ENCODE results near the gene MEMO1. TPM values are rescaled to one million over a fixed set of nuclear protein-coding genes. Genes with fewer than 3 reads are reported as not detected.

MEMO1 gene
- total RNA-seq, 1 experiment from 2014 or later: 66.0 TPM

DNA sequence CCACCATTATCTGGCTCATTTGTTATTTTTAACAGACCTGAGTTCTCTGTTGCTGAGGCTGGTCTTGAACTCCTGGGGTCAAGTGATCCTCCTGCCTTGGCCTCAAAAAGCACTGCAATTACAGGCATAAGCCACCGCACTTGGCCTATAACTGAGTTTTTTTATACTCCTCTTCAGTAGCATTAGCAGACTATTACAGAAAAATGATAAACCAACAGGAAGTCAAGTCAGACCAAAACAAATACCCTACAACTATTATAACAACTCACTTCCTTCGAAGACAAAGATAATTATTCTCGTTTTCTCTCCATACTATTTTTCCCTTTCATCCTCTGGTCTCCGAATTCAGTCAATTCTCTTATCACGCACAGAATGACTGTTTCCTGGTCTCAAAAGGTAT, 78.2 kb downstream of the MEMO1 start:
- BruUV-seq (replicated peaks): no TSS peak
- POLR2A ChIA-PET (ENCODE audit: low non-redundant PET): no interaction called here
- CTCF ChIA-PET: no interaction called here

DNA sequence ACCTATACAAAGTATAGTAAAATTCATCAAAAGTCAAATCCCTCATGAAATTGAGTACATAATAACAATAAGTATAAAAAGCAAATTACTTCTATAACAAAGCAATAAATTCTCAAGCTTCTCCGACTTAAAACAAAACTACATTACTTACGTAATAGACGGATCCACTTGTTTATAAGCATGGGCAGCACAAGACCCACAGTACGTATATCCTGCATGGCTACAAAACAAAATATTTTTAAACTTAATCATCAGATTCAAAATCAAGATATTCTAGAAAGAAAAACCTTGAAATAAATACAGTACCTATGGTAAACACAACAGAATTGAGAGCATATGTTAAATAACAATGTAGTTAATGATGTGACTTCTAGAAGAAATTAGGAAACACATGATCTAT, 78.9 kb downstream of the MEMO1 start:
- Histone ChIP-seq H3K4me1 (ENCODE audit: insufficient read depth, low read length, poor library complexity, severe bottlenecking) (no peaks in the 10 kb centered on the region), H3K27me3 (replicated peaks; ENCODE audit: insufficient read depth, low read depth, low read length, poor library complexity) (no peaks in the 10 kb centered on the region), H3K36me3 (ENCODE audit: insufficient read depth, low read length, poor library complexity, severe bottlenecking) (no peaks in the 10 kb centered on the region), H3K27ac (ENCODE audit: low read depth, low read length, poor library complexity, severe bottlenecking) (no peak overlapping the region), H3K9me3 (ENCODE audit: low read depth, low read length, poor library complexity, severe bottlenecking) (no peaks in the 10 kb centered on the region), H3K4me3 (ENCODE audit: low read depth, low read length, poor library complexity, severe bottlenecking) (no peak overlapping the region)
- TF ChIP-seq, protein P1, sequence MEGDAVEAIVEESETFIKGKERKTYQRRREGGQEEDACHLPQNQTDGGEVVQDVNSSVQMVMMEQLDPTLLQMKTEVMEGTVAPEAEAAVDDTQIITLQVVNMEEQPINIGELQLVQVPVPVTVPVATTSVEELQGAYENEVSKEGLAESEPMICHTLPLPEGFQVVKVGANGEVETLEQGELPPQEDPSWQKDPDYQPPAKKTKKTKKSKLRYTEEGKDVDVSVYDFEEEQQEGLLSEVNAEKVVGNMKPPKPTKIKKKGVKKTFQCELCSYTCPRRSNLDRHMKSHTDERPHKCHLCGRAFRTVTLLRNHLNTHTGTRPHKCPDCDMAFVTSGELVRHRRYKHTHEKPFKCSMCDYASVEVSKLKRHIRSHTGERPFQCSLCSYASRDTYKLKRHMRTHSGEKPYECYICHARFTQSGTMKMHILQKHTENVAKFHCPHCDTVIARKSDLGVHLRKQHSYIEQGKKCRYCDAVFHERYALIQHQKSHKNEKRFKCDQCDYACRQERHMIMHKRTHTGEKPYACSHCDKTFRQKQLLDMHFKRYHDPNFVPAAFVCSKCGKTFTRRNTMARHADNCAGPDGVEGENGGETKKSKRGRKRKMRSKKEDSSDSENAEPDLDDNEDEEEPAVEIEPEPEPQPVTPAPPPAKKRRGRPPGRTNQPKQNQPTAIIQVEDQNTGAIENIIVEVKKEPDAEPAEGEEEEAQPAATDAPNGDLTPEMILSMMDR (conservative IDR thresholded peaks at IDR 0.05; ENCODE audit: low read depth, low read length): no peak
- no peak for TF ChIP-seq EZH2 (IDR thresholded peaks at IDR 0.05; ENCODE audit: borderline replicate concordance, low read depth, low read length, poor library complexity, severe bottlenecking)
- ChIA-PET CTCF (no interaction called here), POLR2A (ENCODE audit: low non-redundant PET) (interaction anchor here (0.5 kb wide), 1 partner anchor 66 kb away, joined by 3 read pairs; no protein-coding TSS in a partner anchor)
- intact Hi-C loops (cut with micrococcal nuclease; ENCODE audit: unreplicated experiment): no loop called here
- BruUV-seq (replicated peaks): no TSS peak
- DNase-seq (ENCODE audit: low spot score): no peak

More for the DNA sequence above, 78.2 kb downstream of the MEMO1 start:
- H3K4me1 ChIP-seq (ENCODE audit: insufficient read depth, low read length, poor library complexity, severe bottlenecking): no peaks in the 10 kb centered on the region
- no peaks in the 10 kb centered on the region for H3K9me3 ChIP-seq (ENCODE audit: low read depth, low read length, poor library complexity, severe bottlenecking)
- H3K36me3 ChIP-seq (ENCODE audit: insufficient read depth, low read length, poor library complexity, severe bottlenecking): no peaks in the 10 kb centered on the region
- no peak overlapping the region for H3K27ac ChIP-seq (ENCODE audit: low read depth, low read length, poor library complexity, severe bottlenecking)
- no peaks in the 10 kb centered on the region for H3K27me3 ChIP-seq (replicated peaks; ENCODE audit: insufficient read depth, low read depth, low read length, poor library complexity)
- H3K4me3 ChIP-seq (ENCODE audit: low read depth, low read length, poor library complexity, severe bottlenecking): no peak overlapping the region
- TF ChIP-seq, protein P1 (conservative IDR thresholded peaks at IDR 0.05; ENCODE audit: low read depth, low read length): no peak
- no peak for TF ChIP-seq EZH2 (IDR thresholded peaks at IDR 0.05; ENCODE audit: borderline replicate concordance, low read depth, low read length, poor library complexity, severe bottlenecking)
- intact Hi-C loops (cut with micrococcal nuclease; ENCODE audit: unreplicated experiment): no loop called here
- DNase-seq (ENCODE audit: low spot score): no peak

DNA sequence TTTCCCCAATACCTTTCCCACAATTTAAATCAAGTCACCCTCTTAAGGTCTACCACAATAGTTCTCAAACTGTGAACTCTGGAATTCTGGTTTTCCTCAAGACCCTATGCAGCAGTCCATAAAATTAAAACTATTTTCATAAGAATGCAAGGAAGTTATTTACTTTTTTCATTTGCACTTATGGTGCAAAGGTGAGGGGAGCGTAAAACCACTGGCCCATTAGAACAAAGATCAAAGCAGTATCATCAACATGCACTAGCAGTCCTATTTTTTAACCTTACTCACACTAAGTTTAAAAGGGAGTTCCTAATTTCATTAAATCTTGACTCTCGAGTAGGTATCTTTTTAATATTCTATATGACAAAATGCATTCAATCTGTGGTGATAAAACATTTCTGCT, 85.3 kb downstream of the MEMO1 start:
- Histone ChIP-seq H3K27me3 (replicated peaks; ENCODE audit: insufficient read depth, low read depth, low read length, poor library complexity) (no peaks in the 10 kb centered on the region), H3K4me3 (ENCODE audit: low read depth, low read length, poor library complexity, severe bottlenecking) (no peak overlapping the region), H3K9me3 (ENCODE audit: low read depth, low read length, poor library complexity, severe bottlenecking) (no peaks in the 10 kb centered on the region), H3K4me1 (ENCODE audit: insufficient read depth, low read length, poor library complexity, severe bottlenecking) (no peaks in the 10 kb centered on the region), H3K36me3 (ENCODE audit: insufficient read depth, low read length, poor library complexity, severe bottlenecking) (no peaks in the 10 kb centered on the region), H3K27ac (ENCODE audit: low read depth, low read length, poor library complexity, severe bottlenecking) (no peak overlapping the region)
- intact Hi-C loops (cut with micrococcal nuclease; ENCODE audit: unreplicated experiment): no loop called here
- CTCF ChIA-PET: no interaction called here
- no TSS peak for BruUV-seq (replicated peaks)
- TF ChIP-seq, protein P1 (conservative IDR thresholded peaks at IDR 0.05; ENCODE audit: low read depth, low read length): no peak
- TF ChIP-seq EZH2 (IDR thresholded peaks at IDR 0.05; ENCODE audit: borderline replicate concordance, low read depth, low read length, poor library complexity, severe bottlenecking): no peak
- POLR2A ChIA-PET (ENCODE audit: low non-redundant PET): no interaction called here
- DNase-seq (ENCODE audit: low spot score): no peak
